ENCODE data around the gene HDGF. TPM values are rescaled to one million over a fixed set of nuclear protein-coding genes. Genes with fewer than 3 reads are reported as not detected.

HDGF gene
- total RNA-seq, 1 experiment from 2014 or later = 191 TPM

DNA sequence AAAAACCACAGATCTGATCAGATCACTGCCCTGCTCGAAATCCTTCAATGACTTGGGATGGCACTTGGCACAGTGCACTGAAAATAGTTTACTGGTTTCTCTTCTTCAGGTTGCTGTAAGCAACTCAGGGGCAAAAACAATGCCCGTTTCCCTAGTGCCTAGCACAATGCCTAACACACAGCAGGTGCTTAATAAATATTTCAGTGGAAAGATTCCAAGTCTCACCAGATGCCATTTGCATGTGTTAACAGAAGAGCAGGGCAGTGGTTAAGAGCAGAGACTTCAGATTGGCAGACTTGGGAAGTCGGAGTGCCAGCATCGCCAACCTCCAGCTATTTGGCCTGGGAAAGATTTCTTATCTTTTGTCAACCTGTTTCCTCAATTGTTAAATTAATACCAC, 34.1 kb downstream of the HDGF start:
- H3K9ac ChIP-seq (ENCODE audit: low read length) = no peak overlapping the region
- H4K20me1 ChIP-seq (ENCODE audit: insufficient read depth, low read depth, low read length) = peaks cover 9% of the 10 kb centered on the region; the same call in 1 of the 2 replicates
- no peak for DNase-seq
- H3K4me3 ChIP-seq (ENCODE audit: low read length) = no peak overlapping the region
- H3K27ac ChIP-seq (ENCODE audit: low read length) = no peak overlapping the region
- H3K79me2 ChIP-seq (ENCODE audit: low read length) = peaks cover 5% of the 10 kb centered on the region; the same call in 1 of the 2 replicates
- no peak overlapping the region for H2AFZ ChIP-seq (ENCODE audit: low read length)
- no peak overlapping the region for H3K4me2 ChIP-seq (ENCODE audit: low read depth, low read length, poor library complexity, severe bottlenecking)
- H3K9me3 ChIP-seq (ENCODE audit: low read length) = no peaks in the 10 kb centered on the region
- no peaks in the 10 kb centered on the region for H3K9me2 ChIP-seq (replicated peaks; ENCODE audit: insufficient read depth, low read length)
- H3K27me3 ChIP-seq (ENCODE audit: low read length) = no peaks in the 10 kb centered on the region
- peaks cover 12% of the 10 kb centered on the region; the same call in 1 of the 2 replicates for H3K36me3 ChIP-seq (ENCODE audit: insufficient read depth, low read length)
- H3K4me1 ChIP-seq (ENCODE audit: low read length) = no peaks in the 10 kb centered on the region

DNA sequence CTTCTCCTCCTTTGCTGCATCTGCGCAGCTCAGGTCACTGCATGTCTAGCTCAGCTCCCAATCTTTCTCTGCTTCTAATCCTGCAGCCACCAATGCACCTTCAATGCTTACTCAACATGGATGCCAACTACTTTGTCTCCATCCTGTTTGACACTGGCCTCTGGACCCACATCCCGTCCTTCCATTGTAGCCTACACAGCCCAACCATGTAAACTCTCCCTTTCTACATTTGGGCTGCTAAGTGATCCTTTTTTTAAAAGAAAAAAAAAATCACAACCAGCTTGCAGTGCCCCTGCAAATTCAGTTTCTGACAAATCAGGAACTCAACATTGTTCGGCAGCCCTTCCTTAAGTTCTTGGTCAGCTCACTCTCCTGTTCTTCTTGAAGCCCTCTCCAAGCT, 36.6 kb downstream of the HDGF start:
- Histone ChIP-seq H3K4me1 (ENCODE audit: low read length) (no peaks in the 10 kb centered on the region), H2AFZ (ENCODE audit: low read length) (no peak overlapping the region), H3K4me2 (ENCODE audit: low read depth, low read length, poor library complexity, severe bottlenecking) (no peak overlapping the region), H3K4me3 (ENCODE audit: low read length) (no peak overlapping the region), H3K27ac (ENCODE audit: low read length) (no peak overlapping the region), H3K9me3 (ENCODE audit: low read length) (no peaks in the 10 kb centered on the region), H3K36me3 (ENCODE audit: insufficient read depth, low read length) (no peaks in the 10 kb centered on the region), H3K79me2 (ENCODE audit: low read length) (no peaks in the 10 kb centered on the region), H3K27me3 (ENCODE audit: low read length) (no peaks in the 10 kb centered on the region), H4K20me1 (ENCODE audit: insufficient read depth, low read depth, low read length) (no peaks in the 10 kb centered on the region), H3K9me2 (replicated peaks; ENCODE audit: insufficient read depth, low read length) (no peaks in the 10 kb centered on the region), H3K9ac (ENCODE audit: low read length) (no peak overlapping the region)
- DNase-seq = no peak

DNA sequence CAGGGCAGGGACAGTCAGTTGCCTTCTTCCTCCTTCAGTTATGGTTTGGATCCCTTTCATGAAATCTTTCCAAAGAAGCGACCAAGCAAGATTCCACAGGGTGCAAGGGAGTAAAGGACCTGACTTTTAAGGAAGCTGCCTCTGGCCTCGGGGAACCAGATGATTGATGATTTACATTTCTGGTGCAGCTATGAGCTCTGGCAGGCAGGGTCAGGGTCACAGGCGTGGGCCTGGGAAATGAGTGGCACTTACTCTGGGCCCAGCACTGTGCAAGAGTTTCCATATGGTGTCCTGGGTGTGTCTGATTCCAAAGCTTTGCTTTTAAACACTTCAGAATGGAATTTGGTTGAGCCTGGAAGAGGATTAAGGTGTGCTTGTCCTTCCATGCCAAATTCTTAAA, 38.8 kb downstream of the HDGF start:
- Histone ChIP-seq H3K36me3 (ENCODE audit: insufficient read depth, low read length) (no peaks in the 10 kb centered on the region), H3K9me3 (ENCODE audit: low read length) (no peaks in the 10 kb centered on the region), H2AFZ (ENCODE audit: low read length) (no peak overlapping the region), H3K9ac (ENCODE audit: low read length) (no peak overlapping the region), H3K4me3 (ENCODE audit: low read length) (no peak overlapping the region), H3K27me3 (ENCODE audit: low read length) (no peaks in the 10 kb centered on the region), H3K79me2 (ENCODE audit: low read length) (no peaks in the 10 kb centered on the region), H4K20me1 (ENCODE audit: insufficient read depth, low read depth, low read length) (no peaks in the 10 kb centered on the region), H3K4me1 (ENCODE audit: low read length) (no peaks in the 10 kb centered on the region), H3K27ac (ENCODE audit: low read length) (no peak overlapping the region), H3K4me2 (ENCODE audit: low read depth, low read length, poor library complexity, severe bottlenecking) (no peak overlapping the region), H3K9me2 (replicated peaks; ENCODE audit: insufficient read depth, low read length) (no peaks in the 10 kb centered on the region)
- no peak for DNase-seq

DNA sequence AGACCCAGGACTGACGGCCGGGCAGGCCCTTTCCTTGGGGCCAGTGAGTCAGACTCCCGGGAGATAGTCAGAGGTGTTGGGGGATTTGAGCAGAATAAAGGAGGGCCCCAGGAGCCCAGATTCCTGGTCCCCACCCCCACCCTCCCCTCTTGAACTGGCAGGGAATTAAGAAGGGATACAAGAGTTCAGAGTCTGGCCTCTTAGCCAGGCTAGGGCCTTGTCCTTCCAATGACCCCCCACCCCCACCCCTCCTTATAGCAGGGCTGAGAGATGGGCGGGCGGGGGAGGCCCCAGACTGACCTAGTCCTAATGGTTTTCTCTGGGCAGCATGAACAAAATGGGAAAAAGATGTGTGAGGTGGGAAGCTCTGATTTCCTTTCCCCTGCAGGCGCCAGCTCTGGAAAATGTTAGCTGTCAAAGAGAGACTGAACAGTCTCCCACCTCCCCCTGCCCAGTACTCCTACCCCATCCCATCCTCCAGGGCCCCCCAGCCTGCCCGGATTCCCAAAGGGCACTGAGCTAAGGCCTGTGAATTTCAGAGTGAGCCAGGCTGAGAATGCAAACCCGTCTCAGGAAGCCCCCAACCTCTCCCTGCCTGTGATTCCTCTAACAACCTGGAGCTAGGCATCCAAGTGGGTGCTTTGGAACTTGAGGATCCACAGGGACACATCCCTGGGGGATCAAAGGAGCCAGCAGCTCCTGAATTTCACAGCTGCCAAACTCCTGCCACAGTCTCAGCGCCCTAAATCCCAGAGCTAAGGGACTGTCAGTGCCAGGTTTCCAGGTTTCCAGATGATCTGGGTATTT, 40.3 kb downstream of the HDGF start:
- no peaks in the 10 kb centered on the region for H4K20me1 ChIP-seq (ENCODE audit: insufficient read depth, low read depth, low read length)
- H3K4me1 ChIP-seq (ENCODE audit: low read length) = peaks cover 10% of the 10 kb centered on the region
- H3K36me3 ChIP-seq (ENCODE audit: insufficient read depth, low read length) = no peaks in the 10 kb centered on the region
- H3K27ac ChIP-seq (ENCODE audit: low read length) = no peak overlapping the region
- H3K9me3 ChIP-seq (ENCODE audit: low read length) = no peaks in the 10 kb centered on the region
- no peaks in the 10 kb centered on the region for H3K79me2 ChIP-seq (ENCODE audit: low read length)
- no peak overlapping the region for H2AFZ ChIP-seq (ENCODE audit: low read length)
- no peak for DNase-seq
- H3K4me2 ChIP-seq (ENCODE audit: low read depth, low read length, poor library complexity, severe bottlenecking) = no peak overlapping the region
- H3K27me3 ChIP-seq (ENCODE audit: low read length) = no peaks in the 10 kb centered on the region
- no peak overlapping the region for H3K4me3 ChIP-seq (ENCODE audit: low read length)
- no peaks in the 10 kb centered on the region for H3K9me2 ChIP-seq (replicated peaks; ENCODE audit: insufficient read depth, low read length)
- no peak overlapping the region for H3K9ac ChIP-seq (ENCODE audit: low read length)

DNA sequence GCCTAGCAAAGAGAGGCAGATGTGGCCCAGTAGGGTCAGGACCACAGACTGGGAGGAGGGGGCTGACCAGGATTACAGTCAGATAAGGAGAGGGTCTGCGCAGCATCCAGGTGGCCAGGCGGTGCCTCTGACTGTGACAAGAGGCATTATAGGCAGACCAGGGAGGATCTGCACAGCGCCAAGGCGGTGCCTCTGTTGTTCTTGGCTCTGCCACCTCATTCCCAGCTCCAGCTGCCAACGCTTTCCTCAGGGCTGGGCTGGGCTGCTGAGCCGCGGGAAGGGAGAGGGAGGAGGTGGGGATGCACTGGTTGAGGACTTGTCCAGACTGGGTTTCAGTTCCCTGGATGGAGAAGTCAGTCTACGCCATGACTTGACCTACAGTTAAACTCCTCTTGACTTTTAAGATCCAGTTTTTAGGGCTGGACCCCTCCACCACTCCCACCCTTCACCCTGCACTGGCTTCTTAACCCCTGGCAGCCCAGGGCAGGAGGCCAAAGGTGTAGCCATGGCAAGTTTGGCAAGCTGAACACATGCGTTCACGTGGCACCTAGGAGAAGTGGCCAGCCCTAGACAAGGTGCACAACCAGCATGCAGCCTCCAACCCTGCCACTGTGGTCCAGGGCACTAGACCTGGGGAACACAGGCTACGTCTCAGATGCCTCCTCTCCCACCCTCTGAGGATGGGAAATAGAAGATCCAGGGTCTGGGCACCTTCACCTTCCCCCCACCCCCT, 41.6 kb downstream of the HDGF start:
- no peak overlapping the region for H2AFZ ChIP-seq (ENCODE audit: low read length)
- H3K4me3 ChIP-seq (ENCODE audit: low read length) = no peak overlapping the region
- no peaks in the 10 kb centered on the region for H3K9me2 ChIP-seq (replicated peaks; ENCODE audit: insufficient read depth, low read length)
- no peaks in the 10 kb centered on the region for H3K27me3 ChIP-seq (ENCODE audit: low read length)
- no peak for DNase-seq
- H3K9ac ChIP-seq (ENCODE audit: low read length) = no peak overlapping the region
- no peaks in the 10 kb centered on the region for H4K20me1 ChIP-seq (ENCODE audit: insufficient read depth, low read depth, low read length)
- no peaks in the 10 kb centered on the region for H3K36me3 ChIP-seq (ENCODE audit: insufficient read depth, low read length)
- no peak overlapping the region for H3K4me2 ChIP-seq (ENCODE audit: low read depth, low read length, poor library complexity, severe bottlenecking)
- no peak overlapping the region for H3K27ac ChIP-seq (ENCODE audit: low read length)
- no peaks in the 10 kb centered on the region for H3K79me2 ChIP-seq (ENCODE audit: low read length)
- H3K4me1 ChIP-seq (ENCODE audit: low read length) = peaks cover 17% of the 10 kb centered on the region
- no peaks in the 10 kb centered on the region for H3K9me3 ChIP-seq (ENCODE audit: low read length)

DNA sequence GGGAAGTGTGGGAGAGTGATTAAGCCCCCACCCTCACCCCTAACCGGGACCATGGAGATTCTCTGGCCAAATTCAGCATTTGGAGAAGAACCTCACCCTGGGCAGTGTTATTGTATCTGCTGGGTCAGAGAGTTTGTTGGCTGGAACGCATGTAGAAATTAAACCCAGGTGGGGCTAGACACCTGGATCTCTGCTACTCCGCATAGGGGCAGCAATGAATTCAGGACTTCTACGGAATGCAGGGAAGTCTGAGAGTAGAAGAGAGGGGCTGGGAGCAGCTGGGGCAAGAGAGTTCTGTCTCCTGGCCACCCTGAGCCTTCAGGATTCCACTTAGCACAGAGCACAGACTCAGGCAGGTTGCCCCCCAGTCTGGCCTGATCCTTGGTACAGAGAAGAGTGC, 42.4 kb downstream of the HDGF start:
- Histone ChIP-seq H3K79me2 (ENCODE audit: low read length) (no peaks in the 10 kb centered on the region), H3K9me2 (replicated peaks; ENCODE audit: insufficient read depth, low read length) (no peaks in the 10 kb centered on the region), H3K4me1 (ENCODE audit: low read length) (peaks cover 17% of the 10 kb centered on the region), H2AFZ (ENCODE audit: low read length) (no peak overlapping the region), H3K9me3 (ENCODE audit: low read length) (no peaks in the 10 kb centered on the region), H3K27me3 (ENCODE audit: low read length) (no peaks in the 10 kb centered on the region), H4K20me1 (ENCODE audit: insufficient read depth, low read depth, low read length) (0 out of 2 replicates have a peak, but pooled peaks cover 5% of the 10 kb centered on the region), H3K4me2 (ENCODE audit: low read depth, low read length, poor library complexity, severe bottlenecking) (no peak overlapping the region), H3K9ac (ENCODE audit: low read length) (no peak overlapping the region), H3K4me3 (ENCODE audit: low read length) (no peak overlapping the region), H3K36me3 (ENCODE audit: insufficient read depth, low read length) (no peaks in the 10 kb centered on the region), H3K27ac (ENCODE audit: low read length) (no peak overlapping the region)
- no peak for DNase-seq

DNA sequence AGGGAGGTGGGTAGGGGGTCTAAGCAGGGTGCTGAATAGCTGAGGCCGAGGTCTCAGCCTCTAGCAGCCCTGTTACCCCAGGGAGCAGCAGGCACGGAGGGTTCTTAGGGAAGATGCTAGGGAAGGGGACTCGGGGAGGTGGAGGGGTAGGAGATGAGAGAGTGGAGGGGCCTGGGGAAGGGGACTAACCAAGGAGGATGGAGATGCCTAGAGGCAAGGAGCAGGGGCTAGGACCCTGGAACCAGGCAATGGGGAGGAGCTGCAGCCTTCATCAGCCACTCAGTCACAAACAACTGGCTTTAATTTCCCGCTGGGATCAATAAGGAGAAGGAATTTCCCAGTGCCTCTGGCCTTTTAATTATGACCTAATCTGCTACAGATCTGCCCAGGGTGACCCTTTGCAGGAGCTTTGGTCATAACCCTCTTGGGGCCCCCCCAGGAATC, 43.2 kb downstream of the HDGF start:
- no peaks in the 10 kb centered on the region for H3K36me3 ChIP-seq (ENCODE audit: insufficient read depth, low read length)
- H2AFZ ChIP-seq (ENCODE audit: low read length) = no peak overlapping the region
- H3K9me3 ChIP-seq (ENCODE audit: low read length) = no peaks in the 10 kb centered on the region
- H3K27ac ChIP-seq (ENCODE audit: low read length) = no peak overlapping the region
- no peak overlapping the region for H3K4me3 ChIP-seq (ENCODE audit: low read length)
- no peaks in the 10 kb centered on the region for H3K9me2 ChIP-seq (replicated peaks; ENCODE audit: insufficient read depth, low read length)
- no peak overlapping the region for H3K9ac ChIP-seq (ENCODE audit: low read length)
- no peaks in the 10 kb centered on the region for H3K27me3 ChIP-seq (ENCODE audit: low read length)
- H3K4me1 ChIP-seq (ENCODE audit: low read length) = peaks cover 17% of the 10 kb centered on the region
- H4K20me1 ChIP-seq (ENCODE audit: insufficient read depth, low read depth, low read length) = 0 out of 2 replicates have a peak, but pooled peaks cover 5% of the 10 kb centered on the region
- no peaks in the 10 kb centered on the region for H3K79me2 ChIP-seq (ENCODE audit: low read length)
- no peak overlapping the region for H3K4me2 ChIP-seq (ENCODE audit: low read depth, low read length, poor library complexity, severe bottlenecking)
- DNase-seq = no peak

DNA sequence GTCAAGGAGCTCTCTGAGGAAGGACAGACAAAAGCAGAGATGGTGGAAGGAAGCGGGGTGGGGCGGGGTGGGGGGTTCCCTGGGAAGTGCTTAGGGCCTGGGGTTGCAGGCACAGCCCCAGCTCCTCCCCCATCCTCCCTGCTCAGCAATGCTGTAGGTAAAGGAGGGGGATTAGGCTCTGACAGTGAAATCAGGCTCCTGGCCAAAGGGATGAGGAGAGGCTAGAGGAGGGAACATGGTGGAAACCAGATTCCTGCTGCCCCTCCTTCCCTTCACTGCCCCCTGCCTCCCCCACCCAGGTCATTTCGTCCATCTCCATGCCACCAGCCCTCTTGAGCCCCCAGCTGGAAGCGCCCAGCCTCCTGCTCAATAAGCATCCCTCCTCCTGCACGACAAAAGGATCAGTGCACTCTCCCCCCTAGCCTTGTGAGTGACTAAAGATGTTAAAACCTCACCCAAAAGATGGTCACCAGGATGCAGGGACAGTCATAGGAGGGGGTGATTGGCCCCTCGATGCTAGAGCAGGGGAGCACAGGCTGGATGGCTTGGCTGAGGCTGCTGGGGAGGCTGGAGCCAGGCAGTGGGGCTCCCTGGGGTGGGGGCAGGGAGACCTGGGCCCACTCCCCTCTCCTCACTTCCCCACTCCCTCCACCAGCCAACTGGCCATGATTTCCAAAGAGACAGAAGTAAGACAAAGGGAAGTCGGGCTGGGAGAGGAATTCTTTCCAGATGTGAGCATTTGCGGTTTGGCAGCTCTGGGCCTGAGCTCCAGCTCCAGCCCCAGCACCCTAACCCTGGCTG, 43.9 kb downstream of the HDGF start:
- no peak overlapping the region for H3K4me3 ChIP-seq (ENCODE audit: low read length)
- H3K4me2 ChIP-seq (ENCODE audit: low read depth, low read length, poor library complexity, severe bottlenecking) = peak overlapping the region; percentile 98
- H3K36me3 ChIP-seq (ENCODE audit: insufficient read depth, low read length) = no peaks in the 10 kb centered on the region
- H3K9me2 ChIP-seq (replicated peaks; ENCODE audit: insufficient read depth, low read length) = no peaks in the 10 kb centered on the region
- H3K9ac ChIP-seq (ENCODE audit: low read length) = no peak overlapping the region; the same call in 1 of the 2 replicates
- no peak overlapping the region for H3K27ac ChIP-seq (ENCODE audit: low read length)
- no peak overlapping the region for H2AFZ ChIP-seq (ENCODE audit: low read length)
- H4K20me1 ChIP-seq (ENCODE audit: insufficient read depth, low read depth, low read length) = 0 out of 2 replicates have a peak, but pooled peaks cover 5% of the 10 kb centered on the region
- no peaks in the 10 kb centered on the region for H3K79me2 ChIP-seq (ENCODE audit: low read length)
- DNase-seq = no peak
- no peaks in the 10 kb centered on the region for H3K27me3 ChIP-seq (ENCODE audit: low read length)
- H3K4me1 ChIP-seq (ENCODE audit: low read length) = peaks cover 17% of the 10 kb centered on the region
- H3K9me3 ChIP-seq (ENCODE audit: low read length) = no peaks in the 10 kb centered on the region

All from Karpas-422 (cell line).